Femur (tissue), 1 donor: Measurements from ENCODE around the gene OR1N2.
"Not testable (repeated sequence)": the region's sequence is repeated elsewhere in the genome, so short reads cannot be mapped to it uniquely, and the experiment has no call there.

ENCODE experiments used
- DNase-seq: peaks from one replicate; pipeline ENCODE4 v3.0.0-alpha.2; 2017

Gene OR1N2, protein sequence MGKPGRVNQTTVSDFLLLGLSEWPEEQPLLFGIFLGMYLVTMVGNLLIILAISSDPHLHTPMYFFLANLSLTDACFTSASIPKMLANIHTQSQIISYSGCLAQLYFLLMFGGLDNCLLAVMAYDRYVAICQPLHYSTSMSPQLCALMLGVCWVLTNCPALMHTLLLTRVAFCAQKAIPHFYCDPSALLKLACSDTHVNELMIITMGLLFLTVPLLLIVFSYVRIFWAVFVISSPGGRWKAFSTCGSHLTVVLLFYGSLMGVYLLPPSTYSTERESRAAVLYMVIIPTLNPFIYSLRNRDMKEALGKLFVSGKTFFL

GRCh38 chr9:122552812-122553211 lies at the start of gene OR1N2:
Gene OR1N2, plus strand, starts transcription at chr9:122553112. Its CDS starts 100 bp downstream, at chr9:122553212.
- no peak for DNase-seq

GRCh38 chr9:122506964-122507363 lies 45.9 kb upstream of the OR1N2 start:
- no peak for DNase-seq

DNA sequence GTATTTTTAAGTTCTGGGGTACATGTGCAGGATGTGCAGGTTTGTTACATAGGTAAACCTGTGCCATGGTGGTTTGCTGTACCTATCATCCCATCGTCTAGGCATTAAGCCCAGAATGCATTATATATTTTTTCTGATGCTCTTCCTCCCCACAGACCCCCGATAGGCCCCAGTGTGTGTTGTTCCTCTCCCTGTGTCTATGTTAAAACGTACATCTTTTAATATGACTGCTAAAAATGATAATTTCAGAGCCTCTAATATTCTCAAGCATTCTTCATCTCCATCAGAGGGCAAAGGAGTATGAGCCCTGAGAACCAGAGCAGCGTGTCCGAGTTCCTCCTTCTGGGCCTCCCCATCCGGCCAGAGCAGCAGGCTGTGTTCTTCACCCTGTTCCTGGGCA lies 42.4 kb upstream of the OR1N2 start, which contains the start of gene OR1J2:
Gene OR1J2 (plus strand): TSS at position 301 of the 400 bp plus-strand sequence. CDS start 0 bp downstream, at position 301.
- DNase-seq: no peak

DNA sequence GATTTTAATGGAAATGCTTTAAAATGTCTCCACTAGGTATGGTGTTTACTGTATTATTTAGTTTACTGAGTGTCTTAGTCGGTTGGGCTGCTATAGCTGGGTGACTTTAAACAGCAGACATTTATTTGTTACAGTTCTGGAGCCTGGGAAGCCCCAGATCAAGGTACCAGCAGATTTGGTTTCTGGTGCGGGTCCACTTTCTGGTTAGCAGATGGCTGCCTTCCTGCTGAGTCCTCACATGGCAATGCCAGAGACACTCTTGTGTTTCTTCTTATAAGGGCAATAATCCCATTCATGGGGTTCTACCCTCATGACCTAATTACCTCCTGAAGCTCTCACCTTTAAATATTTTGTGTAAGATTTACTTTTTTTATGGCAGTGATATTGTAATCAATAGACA lies 34.7 kb upstream of the OR1N2 start:
- DNase-seq: no peak

GRCh38 chr9:122518841-122519240 lies 34.1 kb upstream of the OR1N2 start, which contains the start of gene OR1J4:
Gene OR1J4, plus strand, starts transcription at chr9:122519141. Its CDS starts 0 bp downstream, at chr9:122519141.
- DNase-seq: no peak

DNA sequence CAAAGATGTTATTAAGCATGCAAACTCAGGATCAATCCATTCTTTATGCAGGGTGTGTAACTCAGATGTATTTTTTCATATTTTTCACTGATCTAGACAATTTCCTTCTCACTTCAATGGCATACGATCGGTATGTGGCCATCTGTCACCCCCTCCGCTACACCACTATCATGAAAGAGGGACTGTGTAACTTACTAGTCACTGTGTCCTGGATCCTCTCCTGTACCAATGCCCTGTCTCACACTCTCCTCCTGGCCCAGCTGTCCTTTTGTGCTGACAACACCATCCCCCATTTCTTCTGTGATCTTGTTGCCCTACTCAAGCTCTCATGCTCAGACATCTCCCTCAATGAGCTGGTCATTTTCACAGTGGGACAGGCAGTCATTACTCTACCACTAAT lies 33.5 kb upstream of the OR1N2 start:
- no peak for DNase-seq

GRCh38 chr9:122526602-122527001 lies 26.3 kb upstream of the OR1N2 start:
- no peak for DNase-seq

GRCh38 chr9:122527193-122527592 lies 25.7 kb upstream of the OR1N2 start, which contains the start of gene OR1N1:
Gene OR1N1, minus strand, starts transcription at chr9:122527293. Its CDS starts 0 bp downstream, at chr9:122527293.
- DNase-seq: no peak

- not testable (repeated sequence) for DNase-seq
Measured at GRCh38 chr9:122531157-122531556, 21.8 kb upstream of the OR1N2 start.

GRCh38 chr9:122536134-122536533 lies 16.8 kb upstream of the OR1N2 start:
- DNase-seq: no peak

- DNase-seq: not testable (repeated sequence)
Measured at GRCh38 chr9:122537066-122537465, 15.8 kb upstream of the OR1N2 start.

DNA sequence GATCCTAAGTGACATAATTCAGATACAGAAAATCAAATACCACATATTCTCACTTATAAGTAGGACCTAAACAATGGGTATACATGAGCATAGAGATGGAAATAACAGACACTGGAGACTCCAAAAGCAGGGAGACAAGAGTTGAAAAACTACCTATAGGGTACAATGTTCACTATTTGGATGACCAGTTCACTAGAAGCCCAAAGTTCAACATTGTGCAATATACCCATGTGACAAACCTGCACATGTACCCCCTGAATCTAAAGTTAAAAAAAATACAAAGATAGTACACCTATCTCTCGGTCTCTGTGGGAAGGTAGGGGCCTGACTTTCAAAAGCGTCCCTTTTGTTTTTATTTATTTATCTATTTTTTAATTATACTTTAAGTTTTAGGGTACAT lies 14.2 kb upstream of the OR1N2 start:
- no peak for DNase-seq

DNA sequence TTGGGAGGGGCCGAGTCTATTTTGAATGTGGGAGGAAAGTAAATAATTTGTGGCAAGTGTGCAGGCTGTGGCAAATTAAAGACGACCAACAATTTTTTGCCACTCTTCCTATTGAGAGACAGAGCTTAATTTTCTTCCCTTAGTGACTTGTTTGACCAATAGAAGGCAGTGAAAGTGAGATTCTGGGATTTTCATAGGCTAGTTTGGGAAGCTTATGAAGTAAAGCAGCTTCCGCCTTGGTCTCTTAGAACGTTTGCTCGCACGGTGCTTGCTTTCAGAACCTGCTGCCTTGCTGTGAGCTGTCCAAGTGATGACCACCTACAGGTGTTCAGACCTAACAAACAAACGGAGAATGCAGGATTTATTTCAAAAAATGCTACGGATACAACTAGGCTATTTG lies 6.7 kb upstream of the OR1N2 start:
- DNase-seq: no peak

DNA sequence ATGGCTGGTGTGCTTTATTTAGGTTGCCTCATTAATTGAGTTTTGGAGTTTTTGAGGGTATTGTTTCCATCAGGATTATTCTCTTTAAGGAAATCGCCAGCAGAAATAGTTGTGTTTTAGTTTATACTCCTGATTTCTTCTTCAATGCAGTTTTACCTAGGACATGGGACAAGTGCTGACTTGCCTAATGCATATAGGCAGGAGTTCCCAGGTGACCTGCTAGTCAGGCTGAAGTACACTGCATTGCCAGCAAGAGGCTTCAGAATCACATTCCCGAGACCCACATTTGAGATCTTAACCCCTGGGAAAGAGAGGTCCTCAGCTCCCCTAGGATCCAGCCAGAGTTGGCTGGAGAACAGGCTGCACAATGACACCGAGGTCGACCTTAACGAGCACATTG lies 1.5 kb upstream of the OR1N2 start:
- DNase-seq: no peak

DNA sequence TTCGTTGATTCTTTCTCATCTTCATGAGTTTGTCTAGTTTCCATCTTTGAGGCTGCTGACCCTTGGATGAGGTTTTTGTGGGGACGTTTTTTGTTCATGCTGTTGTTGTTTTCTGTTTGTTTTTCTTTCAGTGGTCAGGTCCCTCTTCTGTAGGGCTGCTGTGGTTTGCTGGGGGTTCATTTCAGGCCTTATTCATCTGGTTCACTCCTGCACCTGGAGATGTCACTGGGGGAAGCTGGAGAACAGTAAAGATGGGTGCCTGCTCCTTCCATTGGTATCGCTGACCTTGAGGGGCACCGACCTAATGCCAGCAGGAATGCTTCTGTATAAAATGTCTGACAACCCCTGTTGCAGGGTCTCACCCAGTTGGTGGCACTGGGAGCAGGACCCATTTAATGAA lies 8.5 kb downstream of the OR1N2 start:
- DNase-seq: no peak

GRCh38 chr9:122562134-122562760 lies 9.3 kb downstream of the OR1N2 start:
- no peak for DNase-seq

GRCh38 chr9:122567901-122568300 lies 15.0 kb downstream of the OR1N2 start:
- DNase-seq: no peak

DNA sequence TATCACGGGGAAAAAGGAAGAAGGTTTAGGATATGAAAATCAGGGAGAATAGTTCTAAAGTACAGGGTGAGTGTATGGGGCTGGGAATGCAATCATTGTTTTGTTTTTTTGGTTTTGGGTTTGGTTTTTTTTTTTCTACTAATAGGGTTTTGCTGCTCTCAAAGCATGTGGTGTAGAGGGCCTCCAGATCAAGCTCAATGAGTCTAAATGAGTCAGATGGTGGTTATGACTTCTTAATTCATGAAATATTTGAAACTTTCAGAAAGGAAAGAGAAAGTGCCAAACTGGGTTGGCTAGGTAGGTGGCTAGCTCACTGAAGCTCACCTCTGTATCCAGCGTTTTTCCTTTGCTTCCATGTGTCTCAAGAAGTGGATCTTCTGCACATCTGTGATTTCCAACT lies 19.5 kb downstream of the OR1N2 start:
- no peak for DNase-seq

- no peak for DNase-seq
Measured at GRCh38 chr9:122579874-122580273, 27.0 kb downstream of the OR1N2 start.

DNA sequence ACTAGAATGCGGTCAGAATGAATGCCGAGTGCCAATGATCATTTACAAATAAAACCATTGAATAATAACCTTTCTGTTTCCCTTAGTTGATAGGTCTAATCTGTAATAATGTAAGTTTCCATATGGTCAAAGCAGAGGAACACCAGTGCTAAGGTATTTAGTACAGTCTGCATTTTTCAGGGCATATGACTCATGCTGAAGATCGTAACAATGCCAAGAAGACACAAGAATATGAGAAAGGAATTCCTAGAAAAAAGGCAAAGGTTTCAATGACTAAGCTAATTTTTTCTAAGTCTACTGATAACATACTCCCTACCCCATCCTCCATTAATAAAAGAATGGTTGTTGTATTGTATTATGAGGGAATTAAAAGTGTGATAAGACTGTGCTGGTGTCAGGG lies 27.4 kb downstream of the OR1N2 start:
- DNase-seq: no peak

DNA sequence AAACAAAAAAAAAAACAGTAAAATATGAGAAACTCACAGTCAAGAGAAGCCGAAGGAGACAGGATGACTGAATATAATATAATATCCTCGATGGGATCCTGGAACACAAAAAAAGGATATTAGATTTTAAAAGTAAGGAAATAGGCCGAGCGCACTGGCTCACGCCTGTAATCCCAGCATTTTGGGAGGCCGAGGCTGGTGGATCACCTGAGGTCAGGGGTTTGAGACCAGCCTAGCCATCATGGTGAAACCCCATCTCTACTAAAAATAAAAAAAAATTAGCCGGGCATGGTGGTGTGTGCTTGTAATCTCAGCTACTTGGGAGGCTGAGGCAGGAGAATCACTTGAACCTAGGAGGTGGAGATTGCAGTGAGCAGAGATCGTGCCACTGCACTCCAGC lies 30.4 kb downstream of the OR1N2 start, which contains the start of gene OR1L8:
Gene OR1L8 (minus strand): TSS at position 101 of the 400 bp plus-strand sequence. CDS start 14,907 bp downstream, outside the sequence.
- DNase-seq: not testable (repeated sequence)
